Measurements from ENCODE around the gene FCHSD1.
"Not testable (repeated sequence)": the region's sequence is repeated elsewhere in the genome, so short reads cannot be mapped to it uniquely, and the experiment has no call there.

The FCHSD1 gene

DNA sequence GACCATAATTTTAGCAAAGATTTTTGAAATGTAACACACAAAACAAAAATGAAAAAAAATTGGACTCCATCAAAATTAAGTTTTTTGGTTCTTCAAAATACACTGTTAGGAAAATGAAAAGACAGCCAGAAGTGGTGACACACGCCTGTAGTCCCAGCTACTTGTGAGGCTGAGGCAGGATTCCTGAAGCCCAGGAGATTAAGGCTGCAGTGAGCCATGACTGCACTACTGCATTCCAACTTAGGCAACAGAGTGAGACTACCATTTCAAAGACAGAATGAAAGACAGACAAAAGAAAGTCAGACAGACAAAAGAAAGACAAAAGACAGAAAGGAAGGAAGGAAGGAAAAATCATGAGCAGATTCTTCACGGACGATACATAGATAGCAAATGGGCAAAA is 39.9 kb downstream of the FCHSD1 start:
- no peaks in the 10 kb centered on the region for H3K27me3 ChIP-seq (ENCODE audit: low read depth, low read length)
- H3K4me3 ChIP-seq (ENCODE audit: low read depth in 1 of 2, low read length in 2 of 2) = no peak overlapping the region
- no peak overlapping the region for H3K27ac ChIP-seq (ENCODE audit: low read length)
- no peaks in the 10 kb centered on the region for H3K9me3 ChIP-seq (ENCODE audit: control insufficient read depth in 1 of 2, low read length in 2 of 2)
- no peaks in the 10 kb centered on the region for H3K36me3 ChIP-seq (ENCODE audit: control insufficient read depth in 1 of 2, insufficient read depth in 2 of 2, low read length in 2 of 2)
- peaks cover 0 to 4% of the 10 kb centered on the region in 2 donors for H3K4me1 ChIP-seq (ENCODE audit: control insufficient read depth in 1 of 2, insufficient read depth in 2 of 2, low read length in 2 of 2)

DNA sequence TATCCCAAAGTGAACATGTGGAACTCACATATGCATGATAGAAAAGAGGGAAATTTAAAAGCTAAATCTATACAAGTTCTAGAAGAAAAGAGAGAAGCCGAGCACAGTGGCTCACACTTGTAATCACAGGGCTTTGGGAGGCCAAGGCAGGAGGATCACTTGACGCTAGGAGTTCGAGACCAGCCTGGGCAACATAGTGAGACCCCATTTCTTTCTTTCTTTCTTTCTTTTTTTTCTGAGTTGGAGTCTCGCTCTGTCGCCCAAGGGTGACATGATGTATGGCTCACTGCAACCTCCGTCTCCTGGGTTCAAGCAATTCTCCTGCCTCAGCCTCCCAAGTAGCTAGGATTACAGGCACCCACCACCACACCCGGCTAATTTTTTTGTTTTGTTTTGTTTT is 41.3 kb downstream of the FCHSD1 start:
- H3K27me3 ChIP-seq (ENCODE audit: low read depth, low read length); H3K4me1 ChIP-seq (ENCODE audit: control insufficient read depth in 1 of 2, insufficient read depth in 2 of 2, low read length in 2 of 2); H3K27ac ChIP-seq (ENCODE audit: low read length); H3K4me3 ChIP-seq (ENCODE audit: low read depth in 1 of 2, low read length in 2 of 2); H3K9me3 ChIP-seq (ENCODE audit: control insufficient read depth in 1 of 2, low read length in 2 of 2); H3K36me3 ChIP-seq (ENCODE audit: control insufficient read depth in 1 of 2, insufficient read depth in 2 of 2, low read length in 2 of 2): not testable (repeated sequence)

DNA sequence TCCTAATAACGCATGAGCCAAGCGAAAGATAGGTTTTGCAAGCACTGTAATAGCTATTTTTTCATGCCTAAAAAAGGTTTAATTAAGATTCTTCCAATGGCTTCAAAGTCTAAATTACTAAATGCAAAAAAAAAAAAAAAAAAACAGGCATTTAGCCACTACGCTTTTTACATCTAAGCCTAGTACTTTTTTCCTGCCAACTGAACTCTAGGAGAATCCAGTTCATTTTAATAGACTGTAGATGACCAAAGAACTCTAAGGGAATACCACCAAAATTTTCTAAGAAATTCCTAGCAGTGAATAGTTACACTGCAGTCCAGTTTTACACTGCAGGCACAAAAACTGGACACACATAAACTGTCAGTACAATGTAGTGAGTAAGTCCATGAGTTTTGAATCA is 42.2 kb downstream of the FCHSD1 start:
- peaks cover 0 to 8% of the 10 kb centered on the region in 2 donors for H3K4me1 ChIP-seq (ENCODE audit: control insufficient read depth in 1 of 2, insufficient read depth in 2 of 2, low read length in 2 of 2)
- no peaks in the 10 kb centered on the region for H3K9me3 ChIP-seq (ENCODE audit: control insufficient read depth in 1 of 2, low read length in 2 of 2)
- no peak overlapping the region for H3K4me3 ChIP-seq (ENCODE audit: low read depth in 1 of 2, low read length in 2 of 2)
- H3K36me3 ChIP-seq (ENCODE audit: control insufficient read depth in 1 of 2, insufficient read depth in 2 of 2, low read length in 2 of 2) = no peaks in the 10 kb centered on the region
- no peaks in the 10 kb centered on the region for H3K27me3 ChIP-seq (ENCODE audit: low read depth, low read length)
- H3K27ac ChIP-seq (ENCODE audit: low read length) = no peak overlapping the region

DNA sequence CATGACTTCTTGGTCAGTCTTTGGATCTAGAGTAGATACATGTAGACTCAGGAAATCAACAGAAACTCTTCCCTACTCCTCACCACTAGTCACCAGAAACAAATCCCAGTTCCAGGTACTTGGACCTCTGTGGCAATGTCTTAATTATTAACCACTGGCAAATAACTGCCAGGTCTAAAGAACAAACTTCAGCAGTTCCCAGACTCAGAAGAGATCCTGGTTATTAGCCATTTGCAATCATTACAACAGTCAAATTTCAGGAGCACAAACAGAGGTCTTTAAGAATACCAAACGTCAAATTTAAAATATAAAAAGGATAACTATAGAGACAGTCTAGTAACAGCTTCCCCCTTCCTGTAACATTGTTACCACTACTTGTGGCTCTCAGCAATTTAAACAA is 42.7 kb downstream of the FCHSD1 start:
- Histone ChIP-seq H3K9me3 (ENCODE audit: control insufficient read depth in 1 of 2, low read length in 2 of 2) (no peaks in the 10 kb centered on the region), H3K27me3 (ENCODE audit: low read depth, low read length) (no peaks in the 10 kb centered on the region), H3K4me3 (ENCODE audit: low read depth in 1 of 2, low read length in 2 of 2) (no peak overlapping the region), H3K36me3 (ENCODE audit: control insufficient read depth in 1 of 2, insufficient read depth in 2 of 2, low read length in 2 of 2) (peaks cover 0 to 4% of the 10 kb centered on the region in 2 donors), H3K4me1 (ENCODE audit: control insufficient read depth in 1 of 2, insufficient read depth in 2 of 2, low read length in 2 of 2) (peaks cover 0 to 12% of the 10 kb centered on the region in 2 donors), H3K27ac (ENCODE audit: low read length) (no peak overlapping the region)

DNA sequence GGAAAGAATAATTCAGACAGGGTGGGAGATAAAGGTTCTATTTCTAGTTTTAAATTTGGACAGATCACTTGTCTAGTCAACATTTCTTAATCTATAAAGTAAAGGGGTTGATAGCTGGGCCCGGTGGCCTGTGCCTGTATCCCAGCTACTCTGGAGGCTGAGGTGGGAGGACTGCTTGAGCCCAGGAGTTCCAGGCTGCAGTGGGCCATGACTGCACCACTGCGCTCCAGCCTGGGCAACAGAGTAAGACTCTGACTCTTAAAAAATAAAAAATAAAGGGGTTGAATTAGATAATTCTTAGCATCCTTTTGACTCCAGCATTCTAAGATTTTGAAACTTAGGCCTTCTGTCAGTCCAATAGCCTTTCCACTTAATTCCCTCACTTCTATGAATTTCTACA is 43.2 kb downstream of the FCHSD1 start:
- Histone ChIP-seq H3K9me3 (ENCODE audit: control insufficient read depth in 1 of 2, low read length in 2 of 2) (no peaks in the 10 kb centered on the region), H3K36me3 (ENCODE audit: control insufficient read depth in 1 of 2, insufficient read depth in 2 of 2, low read length in 2 of 2) (peaks cover 0 to 4% of the 10 kb centered on the region in 2 donors), H3K27me3 (ENCODE audit: low read depth, low read length) (no peaks in the 10 kb centered on the region), H3K4me1 (ENCODE audit: control insufficient read depth in 1 of 2, insufficient read depth in 2 of 2, low read length in 2 of 2) (peaks cover 0 to 12% of the 10 kb centered on the region in 2 donors), H3K27ac (ENCODE audit: low read length) (no peak overlapping the region), H3K4me3 (ENCODE audit: low read depth in 1 of 2, low read length in 2 of 2) (no peak overlapping the region)

DNA sequence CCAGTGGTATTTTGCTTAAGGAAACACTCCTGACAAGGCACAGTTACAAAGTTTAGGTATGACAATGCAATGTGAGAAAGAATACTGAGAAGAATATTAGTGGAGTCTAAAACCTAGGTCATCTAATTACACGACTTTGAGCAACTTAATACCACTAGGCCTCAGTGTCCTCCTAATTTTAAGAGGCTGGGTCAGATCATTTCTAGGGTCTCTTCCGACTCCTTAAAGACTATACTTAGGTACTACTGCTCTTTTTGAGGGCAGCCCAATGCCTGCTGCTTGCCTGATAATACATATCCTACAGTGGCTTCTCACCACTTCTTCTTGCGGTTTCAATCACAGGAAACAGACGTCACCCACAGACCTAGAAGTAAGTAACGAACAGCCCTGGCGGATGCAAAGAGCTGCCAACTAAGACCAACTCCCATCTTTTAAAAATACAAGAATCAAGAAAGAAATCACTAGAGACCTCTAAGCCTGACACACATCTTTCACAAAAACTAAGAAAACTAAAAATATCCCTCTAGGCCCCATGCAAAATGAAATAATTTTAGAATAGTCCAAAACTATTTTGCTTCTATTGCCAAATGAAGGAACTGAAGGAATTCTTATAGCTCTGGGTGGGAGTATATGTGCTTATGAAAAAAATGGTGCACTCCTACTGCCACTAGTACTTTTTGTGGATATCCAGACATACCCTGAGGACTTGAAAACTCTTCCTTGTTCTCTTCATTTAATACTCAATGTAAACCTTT is 45.5 kb downstream of the FCHSD1 start:
- H3K4me1 ChIP-seq (ENCODE audit: control insufficient read depth in 1 of 2, insufficient read depth in 2 of 2, low read length in 2 of 2) = peaks cover 0 to 12% of the 10 kb centered on the region in 2 donors
- no peak overlapping the region for H3K4me3 ChIP-seq (ENCODE audit: low read depth in 1 of 2, low read length in 2 of 2)
- H3K27ac ChIP-seq (ENCODE audit: low read length) = peak overlapping the region; percentile 67
- no peaks in the 10 kb centered on the region for H3K9me3 ChIP-seq (ENCODE audit: control insufficient read depth in 1 of 2, low read length in 2 of 2)
- peaks cover 0 to 4% of the 10 kb centered on the region in 2 donors for H3K36me3 ChIP-seq (ENCODE audit: control insufficient read depth in 1 of 2, insufficient read depth in 2 of 2, low read length in 2 of 2)
- no peaks in the 10 kb centered on the region for H3K27me3 ChIP-seq (ENCODE audit: low read depth, low read length)

DNA sequence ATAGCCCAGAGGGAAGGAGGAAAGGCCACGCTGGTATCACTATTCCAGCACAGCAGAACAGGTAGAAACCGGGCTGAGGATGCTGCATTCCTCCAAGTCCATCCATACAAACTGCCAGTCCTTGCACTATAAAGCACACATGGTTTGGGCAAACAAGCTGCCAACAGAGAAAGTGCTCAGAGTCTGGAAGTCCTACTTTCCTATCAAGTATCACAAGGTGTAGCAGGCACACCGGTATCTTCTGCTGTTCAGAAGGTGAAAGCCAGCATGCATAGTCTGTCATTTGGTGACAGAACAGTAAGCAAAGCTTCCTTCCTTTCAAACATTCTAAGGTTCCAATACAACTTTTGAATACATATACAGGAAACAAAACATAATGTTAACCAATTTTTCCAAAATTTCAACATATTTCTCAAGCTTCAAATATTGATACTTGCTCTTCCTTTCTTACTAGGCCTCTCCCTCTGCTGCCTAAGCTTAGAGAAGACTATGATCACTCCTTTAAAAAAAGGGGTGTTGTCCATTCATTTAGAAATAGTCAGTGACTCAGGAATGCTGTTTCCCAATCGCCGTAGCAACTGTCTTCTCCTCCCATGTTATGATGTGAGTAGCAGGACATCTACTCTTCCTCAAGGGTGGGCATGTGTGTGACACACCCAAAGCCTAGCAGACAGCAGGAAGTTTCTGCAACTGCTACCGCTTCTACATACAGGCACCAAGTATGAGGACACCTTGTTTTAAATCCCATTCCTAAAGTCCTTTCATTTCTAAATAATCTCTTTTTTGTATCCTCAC is 47.1 kb downstream of the FCHSD1 start:
- Histone ChIP-seq H3K36me3 (ENCODE audit: control insufficient read depth in 1 of 2, insufficient read depth in 2 of 2, low read length in 2 of 2) (peaks cover 0 to 4% of the 10 kb centered on the region in 2 donors), H3K4me1 (ENCODE audit: control insufficient read depth in 1 of 2, insufficient read depth in 2 of 2, low read length in 2 of 2) (peaks cover 0 to 12% of the 10 kb centered on the region in 2 donors), H3K27ac (ENCODE audit: low read length) (peak overlapping the region; percentile 65), H3K4me3 (ENCODE audit: low read depth in 1 of 2, low read length in 2 of 2) (peak overlapping the region in 1 of 2 donors; percentile 1), H3K9me3 (ENCODE audit: control insufficient read depth in 1 of 2, low read length in 2 of 2) (no peaks in the 10 kb centered on the region), H3K27me3 (ENCODE audit: low read depth, low read length) (no peaks in the 10 kb centered on the region)

DNA sequence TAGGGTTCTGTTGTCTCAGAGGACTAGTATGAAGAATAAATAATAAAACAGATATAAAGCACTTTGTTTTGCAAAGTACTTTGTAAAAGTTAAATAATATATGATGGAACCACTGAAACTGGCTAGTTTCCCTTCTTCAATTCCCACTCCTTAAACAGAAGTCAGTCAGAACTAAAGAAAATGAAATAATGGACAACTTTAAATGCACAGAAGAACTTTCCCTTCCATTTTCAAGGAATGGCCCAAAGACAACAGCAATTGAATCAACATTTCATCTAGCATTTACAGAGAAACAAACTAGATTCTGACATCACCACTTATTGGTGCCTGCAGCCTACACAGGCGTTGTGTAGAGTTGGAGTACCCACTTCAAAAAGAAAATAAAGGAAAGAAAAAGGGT is 48.6 kb downstream of the FCHSD1 start:
- H3K27me3 ChIP-seq (ENCODE audit: low read depth, low read length) = no peaks in the 10 kb centered on the region
- no peak overlapping the region for H3K4me3 ChIP-seq (ENCODE audit: low read depth in 1 of 2, low read length in 2 of 2)
- H3K9me3 ChIP-seq (ENCODE audit: control insufficient read depth in 1 of 2, low read length in 2 of 2) = no peaks in the 10 kb centered on the region
- H3K4me1 ChIP-seq (ENCODE audit: control insufficient read depth in 1 of 2, insufficient read depth in 2 of 2, low read length in 2 of 2) = peaks cover 0 to 12% of the 10 kb centered on the region in 2 donors
- no peak overlapping the region for H3K27ac ChIP-seq (ENCODE audit: low read length)
- H3K36me3 ChIP-seq (ENCODE audit: control insufficient read depth in 1 of 2, insufficient read depth in 2 of 2, low read length in 2 of 2) = peaks cover 0 to 4% of the 10 kb centered on the region in 2 donors

DNA sequence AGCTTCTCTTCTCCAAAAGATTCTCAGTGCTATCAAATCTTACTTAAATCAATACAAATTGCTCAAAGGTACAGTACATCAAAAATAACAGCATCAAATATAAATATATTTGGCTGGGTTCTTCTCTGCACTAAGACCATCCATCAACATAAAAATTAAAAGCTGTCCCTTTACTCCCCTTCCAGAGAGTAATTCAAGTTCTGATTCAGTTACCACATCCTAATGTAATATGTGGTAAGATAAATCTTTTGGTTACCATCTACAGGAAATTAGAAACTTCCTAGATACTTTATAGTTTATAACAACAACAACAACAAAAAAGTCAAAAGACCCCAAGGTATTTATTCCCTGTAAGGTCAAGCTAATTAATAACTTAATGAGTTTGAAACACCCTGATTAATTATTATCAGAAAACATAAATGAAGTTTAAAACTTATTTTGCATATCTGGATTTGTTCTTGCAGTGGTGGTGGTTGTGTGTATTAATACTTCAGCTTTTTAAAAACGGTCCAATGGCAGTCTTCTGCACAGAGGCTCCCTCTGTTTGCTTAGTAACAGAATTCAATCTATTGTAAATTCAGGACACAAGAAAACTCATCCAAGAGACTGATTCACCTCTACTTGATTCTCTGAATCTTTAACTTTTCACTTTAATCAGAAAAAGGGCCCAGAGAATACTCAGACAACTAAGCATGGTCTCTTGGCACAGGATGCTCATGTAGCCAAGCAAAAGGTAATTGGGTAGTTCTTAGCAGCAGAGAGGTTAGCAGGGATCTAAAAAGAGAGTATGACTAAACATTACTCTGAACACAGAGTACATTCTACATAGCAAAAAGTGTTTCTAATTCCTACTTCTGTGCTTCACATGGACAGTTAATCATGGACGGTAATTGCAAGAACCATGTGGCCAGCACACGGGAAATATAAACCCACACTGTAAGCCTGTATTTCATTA is 52.5 kb downstream of the FCHSD1 start:
- Histone ChIP-seq H3K4me1 (ENCODE audit: control insufficient read depth in 1 of 2, insufficient read depth in 2 of 2, low read length in 2 of 2) (peaks cover 0 to under 1% of the 10 kb centered on the region in 2 donors), H3K36me3 (ENCODE audit: control insufficient read depth in 1 of 2, insufficient read depth in 2 of 2, low read length in 2 of 2) (peaks cover 0 to under 1% of the 10 kb centered on the region in 2 donors), H3K9me3 (ENCODE audit: control insufficient read depth in 1 of 2, low read length in 2 of 2) (no peaks in the 10 kb centered on the region), H3K27ac (ENCODE audit: low read length) (no peak overlapping the region), H3K27me3 (ENCODE audit: low read depth, low read length) (no peaks in the 10 kb centered on the region), H3K4me3 (ENCODE audit: low read depth in 1 of 2, low read length in 2 of 2) (no peak overlapping the region)

DNA sequence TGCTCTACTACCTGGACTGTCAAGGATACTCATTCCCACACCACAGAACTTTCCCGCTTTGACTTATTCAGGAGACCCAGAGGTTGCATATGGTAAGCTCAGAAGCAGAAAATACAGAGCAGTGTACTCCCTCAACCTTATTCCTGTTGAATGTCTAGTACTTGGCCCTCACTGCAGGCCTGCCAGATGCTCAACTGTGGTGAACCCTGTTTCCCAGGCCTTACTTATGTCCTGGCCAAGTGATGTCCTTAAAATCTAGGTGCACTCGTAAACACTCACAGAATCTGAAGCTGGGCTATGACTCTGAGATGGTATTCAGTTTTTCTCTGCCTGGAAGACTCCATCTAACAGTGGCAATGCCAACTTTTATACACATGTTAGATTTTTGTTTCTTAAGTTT is 53.4 kb downstream of the FCHSD1 start:
- no peaks in the 10 kb centered on the region for H3K36me3 ChIP-seq (ENCODE audit: control insufficient read depth in 1 of 2, insufficient read depth in 2 of 2, low read length in 2 of 2)
- no peaks in the 10 kb centered on the region for H3K4me1 ChIP-seq (ENCODE audit: control insufficient read depth in 1 of 2, insufficient read depth in 2 of 2, low read length in 2 of 2)
- H3K9me3 ChIP-seq (ENCODE audit: control insufficient read depth in 1 of 2, low read length in 2 of 2) = no peaks in the 10 kb centered on the region
- H3K27ac ChIP-seq (ENCODE audit: low read length) = no peak overlapping the region
- H3K4me3 ChIP-seq (ENCODE audit: low read depth in 1 of 2, low read length in 2 of 2) = no peak overlapping the region
- H3K27me3 ChIP-seq (ENCODE audit: low read depth, low read length) = no peaks in the 10 kb centered on the region

DNA sequence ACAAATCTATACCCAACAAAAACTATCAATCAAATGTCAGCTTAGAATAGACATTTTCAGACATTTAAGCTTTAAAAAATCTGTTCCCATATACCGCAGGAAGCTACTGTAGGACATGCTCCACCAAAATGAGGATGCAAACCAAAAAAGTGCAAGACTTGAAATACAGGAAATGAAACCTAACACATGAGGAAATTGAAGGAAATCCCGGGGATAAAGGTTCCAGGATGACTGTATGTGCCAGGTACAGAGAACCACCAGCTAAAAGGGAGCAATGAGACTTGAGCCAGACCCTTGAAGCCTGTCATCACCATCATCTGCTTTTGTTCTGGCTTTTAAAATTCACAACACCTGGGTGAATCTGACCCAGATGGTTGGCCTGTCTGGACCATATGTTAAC is 53.8 kb downstream of the FCHSD1 start:
- Histone ChIP-seq H3K36me3 (ENCODE audit: control insufficient read depth in 1 of 2, insufficient read depth in 2 of 2, low read length in 2 of 2) (no peaks in the 10 kb centered on the region), H3K4me3 (ENCODE audit: low read depth in 1 of 2, low read length in 2 of 2) (no peak overlapping the region), H3K4me1 (ENCODE audit: control insufficient read depth in 1 of 2, insufficient read depth in 2 of 2, low read length in 2 of 2) (no peaks in the 10 kb centered on the region), H3K27me3 (ENCODE audit: low read depth, low read length) (no peaks in the 10 kb centered on the region), H3K27ac (ENCODE audit: low read length) (no peak overlapping the region), H3K9me3 (ENCODE audit: control insufficient read depth in 1 of 2, low read length in 2 of 2) (no peaks in the 10 kb centered on the region)

All from muscle layer of duodenum (tissue), 2 donors.